ENCODE measurements around the gene SUMF1. TPM values are rescaled to one million over a fixed set of nuclear protein-coding genes. Genes with fewer than 3 reads are reported as not detected.
A peak's percentile ranks its signal among the peaks of the same experiment; 100 is the strongest.

The SUMF1 gene
- total RNA-seq, 4 donors from 2014 or later = 29.1 to 65.9 (median 48.0) TPM

DNA sequence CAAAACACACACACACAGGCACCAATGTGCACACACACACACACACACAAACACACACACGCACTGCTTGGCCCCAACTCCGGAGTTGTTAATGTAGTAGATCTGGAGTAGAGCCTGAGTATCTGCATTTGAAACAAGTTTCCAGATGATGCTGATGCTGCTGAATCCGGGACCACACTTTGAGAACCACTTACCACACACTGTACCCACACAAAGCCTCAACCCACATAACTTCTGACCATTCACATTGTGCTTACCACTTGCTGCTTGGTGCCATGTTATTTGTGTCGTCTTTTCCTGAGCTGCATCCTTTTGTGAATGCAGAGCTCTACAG is 127.0 kb downstream of the SUMF1 start:
- intact Hi-C loops (cut with DNase I) = no loop called here
- DNase-seq = no peak
- Histone ChIP-seq H3K36me3 (no peaks in the 10 kb centered on the region), H3K4me3 (no peak overlapping the region), H3K27ac (peak overlapping the region in 3 of 4 donors; percentile 62 to 70 (median 65)), H3K27me3 (no peaks in the 10 kb centered on the region), H3K9me3 (no peaks in the 10 kb centered on the region), H3K4me1 (peaks cover 0 to 19% (median 9%) of the 10 kb centered on the region in 3 donors)
- 91% methylated on average over 4 of the region's 4 CpGs for WGBS, 2 donors
- TF ChIP-seq POLR2A (IDR thresholded peaks at IDR 0.05) = no peak
- TF ChIP-seq, protein P1, sequence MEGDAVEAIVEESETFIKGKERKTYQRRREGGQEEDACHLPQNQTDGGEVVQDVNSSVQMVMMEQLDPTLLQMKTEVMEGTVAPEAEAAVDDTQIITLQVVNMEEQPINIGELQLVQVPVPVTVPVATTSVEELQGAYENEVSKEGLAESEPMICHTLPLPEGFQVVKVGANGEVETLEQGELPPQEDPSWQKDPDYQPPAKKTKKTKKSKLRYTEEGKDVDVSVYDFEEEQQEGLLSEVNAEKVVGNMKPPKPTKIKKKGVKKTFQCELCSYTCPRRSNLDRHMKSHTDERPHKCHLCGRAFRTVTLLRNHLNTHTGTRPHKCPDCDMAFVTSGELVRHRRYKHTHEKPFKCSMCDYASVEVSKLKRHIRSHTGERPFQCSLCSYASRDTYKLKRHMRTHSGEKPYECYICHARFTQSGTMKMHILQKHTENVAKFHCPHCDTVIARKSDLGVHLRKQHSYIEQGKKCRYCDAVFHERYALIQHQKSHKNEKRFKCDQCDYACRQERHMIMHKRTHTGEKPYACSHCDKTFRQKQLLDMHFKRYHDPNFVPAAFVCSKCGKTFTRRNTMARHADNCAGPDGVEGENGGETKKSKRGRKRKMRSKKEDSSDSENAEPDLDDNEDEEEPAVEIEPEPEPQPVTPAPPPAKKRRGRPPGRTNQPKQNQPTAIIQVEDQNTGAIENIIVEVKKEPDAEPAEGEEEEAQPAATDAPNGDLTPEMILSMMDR (IDR thresholded peaks at IDR 0.05) = no peak

DNA sequence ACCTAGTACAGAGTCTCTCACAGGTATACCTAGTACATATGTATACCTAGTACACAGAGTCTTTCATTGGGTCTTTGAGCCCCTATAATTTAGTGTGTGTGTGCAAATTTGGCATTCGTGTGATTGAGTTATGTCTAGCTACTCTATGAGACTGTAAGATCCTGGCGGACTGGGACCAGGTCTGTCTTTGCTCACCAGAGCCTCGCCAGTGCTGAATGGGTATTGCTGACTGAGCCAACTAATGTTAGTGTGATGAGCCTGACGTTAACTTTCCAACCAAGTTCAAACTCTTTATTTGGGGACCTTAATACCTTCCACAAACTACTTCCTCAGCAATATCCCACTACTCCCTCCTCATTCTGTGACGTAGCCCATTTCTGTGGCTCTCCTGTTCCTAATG is 128.3 kb downstream of the SUMF1 start:
- no peaks in the 10 kb centered on the region for H3K36me3 ChIP-seq
- TF ChIP-seq POLR2A (IDR thresholded peaks at IDR 0.05) = no peak
- TF ChIP-seq, protein P1 (IDR thresholded peaks at IDR 0.05) = no peak
- intact Hi-C loops (cut with DNase I) = no loop called here
- H3K27ac ChIP-seq = no peak overlapping the region
- 89 to 94% methylated on average over 4 to 5 of the region's 5 CpGs for WGBS, 2 donors
- peaks cover 0 to 19% (median 9%) of the 10 kb centered on the region in 3 donors for H3K4me1 ChIP-seq
- H3K4me3 ChIP-seq = no peak overlapping the region
- H3K9me3 ChIP-seq = no peaks in the 10 kb centered on the region
- no peaks in the 10 kb centered on the region for H3K27me3 ChIP-seq
- no peak for DNase-seq

DNA sequence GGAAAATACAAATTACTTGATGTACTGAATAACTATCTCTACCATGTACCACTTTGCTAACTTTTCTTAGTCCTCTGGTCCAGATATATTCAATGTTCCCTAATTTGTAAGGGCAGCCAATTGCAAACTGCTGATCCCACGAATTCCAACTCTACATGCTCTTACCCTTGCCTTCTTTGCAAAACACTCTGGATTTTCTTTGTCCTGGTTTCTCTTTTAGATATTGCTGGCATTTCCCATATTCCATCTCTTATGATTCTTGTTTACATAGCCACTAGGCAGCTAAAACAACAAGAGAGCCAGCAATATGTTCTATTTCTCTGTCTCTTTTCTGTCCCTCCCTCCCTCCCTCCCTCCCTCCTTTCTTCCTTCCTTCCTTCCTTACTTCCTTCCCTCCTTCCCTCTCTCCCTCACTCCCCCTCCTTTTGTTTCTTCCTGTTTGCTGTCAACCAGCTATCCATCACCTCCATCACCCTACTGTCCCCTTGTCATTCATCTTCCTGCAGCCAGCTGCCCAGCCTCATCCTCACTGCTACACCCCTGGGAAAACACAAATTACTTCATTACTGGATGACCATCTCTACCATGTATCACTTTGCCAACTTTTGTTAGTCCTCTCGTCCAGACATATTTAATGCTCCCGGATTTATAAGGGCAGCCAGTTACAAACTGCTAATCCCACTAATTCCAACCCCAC is 130.1 kb downstream of the SUMF1 start:
- Histone ChIP-seq H3K4me3 (no peak overlapping the region), H3K36me3 (no peaks in the 10 kb centered on the region), H3K27ac (no peak overlapping the region), H3K9me3 (no peaks in the 10 kb centered on the region), H3K27me3 (no peaks in the 10 kb centered on the region), H3K4me1 (peaks cover 0 to 19% (median 9%) of the 10 kb centered on the region in 3 donors)
- intact Hi-C loops (cut with DNase I) = no loop called here
- no peak for TF ChIP-seq POLR2A (IDR thresholded peaks at IDR 0.05)
- TF ChIP-seq, protein P1 (IDR thresholded peaks at IDR 0.05) = no peak
- WGBS, 2 donors = 47 to 56% methylated on average over 3 of the region's 3 CpGs
- DNase-seq = no peak

DNA sequence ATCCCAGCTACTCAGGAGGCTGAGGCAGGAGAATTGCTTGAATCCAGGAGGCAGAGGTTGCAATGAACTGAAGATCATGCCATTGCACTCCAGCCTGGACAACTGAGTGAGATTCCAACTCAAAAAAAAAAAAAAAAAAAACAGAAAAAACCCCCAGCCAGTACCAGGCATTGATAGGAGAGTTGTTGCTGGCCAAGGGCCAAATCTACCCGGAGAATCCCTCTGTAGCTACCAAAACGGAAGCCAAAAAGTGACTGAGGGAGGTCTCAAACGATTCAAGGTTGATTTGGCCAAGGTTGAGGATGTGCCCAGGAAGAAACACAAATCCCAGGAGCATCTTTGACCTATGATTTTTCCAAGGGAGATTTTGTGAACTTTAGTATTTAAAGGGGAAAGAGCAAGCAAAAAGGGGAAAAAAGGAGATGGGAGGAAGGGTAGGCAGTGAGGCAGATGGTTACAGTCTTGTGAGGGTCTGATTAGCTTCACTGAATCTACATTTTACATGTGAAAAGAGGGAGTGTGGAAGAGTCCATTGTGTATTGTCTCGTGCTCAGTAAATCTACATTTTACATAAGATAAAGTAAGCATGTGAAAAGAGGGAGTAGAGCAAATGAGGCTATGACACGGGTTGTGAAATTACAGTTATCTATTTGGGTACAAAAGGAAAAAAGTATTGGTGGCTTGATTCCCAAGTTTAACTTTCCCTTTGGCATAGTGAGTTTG is 131.1 kb downstream of the SUMF1 start:
- 59 to 61% methylated on average over 4 to 5 of the region's 5 CpGs for WGBS, 2 donors
- TF ChIP-seq POLR2A (IDR thresholded peaks at IDR 0.05) = no peak
- TF ChIP-seq, protein P1 (IDR thresholded peaks at IDR 0.05) = no peak
- Histone ChIP-seq H3K36me3 (no peaks in the 10 kb centered on the region), H3K9me3 (no peaks in the 10 kb centered on the region), H3K27ac (no peak overlapping the region), H3K4me1 (peaks cover 0 to 10% (median 8%) of the 10 kb centered on the region in 3 donors), H3K27me3 (no peaks in the 10 kb centered on the region), H3K4me3 (no peak overlapping the region)
- intact Hi-C loops (cut with DNase I) = no loop called here
- DNase-seq = no peak

DNA sequence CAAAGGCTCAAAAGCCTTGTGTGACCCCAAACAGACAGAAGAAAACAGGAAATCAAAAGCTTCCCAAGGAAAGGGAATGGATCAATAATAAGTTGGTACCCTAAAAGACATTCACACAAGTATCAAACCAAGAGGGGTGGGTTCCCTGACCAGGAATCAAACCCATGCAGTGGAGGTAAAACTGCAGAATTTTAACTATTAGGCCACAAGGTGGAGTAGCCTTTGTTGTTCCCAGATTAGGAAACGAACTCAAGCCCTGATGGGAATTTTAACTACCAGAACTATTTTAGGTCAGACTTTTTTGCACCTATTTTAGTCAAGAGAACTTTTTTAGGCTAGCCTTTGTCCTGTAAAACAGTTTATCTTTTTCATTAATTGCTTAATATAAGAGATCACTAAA is 132.5 kb downstream of the SUMF1 start:
- H3K9me3 ChIP-seq = no peaks in the 10 kb centered on the region
- intact Hi-C loops (cut with DNase I) = no loop called here
- H3K4me3 ChIP-seq = no peak overlapping the region
- H3K27me3 ChIP-seq = no peaks in the 10 kb centered on the region
- H3K36me3 ChIP-seq = no peaks in the 10 kb centered on the region
- DNase-seq = no peak
- 29 to 47% methylated on average over 1 of the region's 1 CpG for WGBS, 2 donors
- H3K27ac ChIP-seq = no peak overlapping the region
- H3K4me1 ChIP-seq = no peaks in the 10 kb centered on the region
- no peak for TF ChIP-seq POLR2A (IDR thresholded peaks at IDR 0.05)
- TF ChIP-seq, protein P1 (IDR thresholded peaks at IDR 0.05) = peak in 1 of 6 experiments; percentile 4
